ENCODE results near the gene CLEC4A. TPM values are rescaled to one million over a fixed set of nuclear protein-coding genes. Genes with fewer than 3 reads are reported as not detected.
A peak's percentile ranks its signal among the peaks of the same experiment; 100 is the strongest.
"Not testable (repeated sequence)": the region's sequence is repeated elsewhere in the genome, so short reads cannot be mapped to it uniquely, and the experiment has no call there.

The CLEC4A gene
- polyA plus RNA-seq, 2 donors = 0.92 to 1.3 TPM

DNA sequence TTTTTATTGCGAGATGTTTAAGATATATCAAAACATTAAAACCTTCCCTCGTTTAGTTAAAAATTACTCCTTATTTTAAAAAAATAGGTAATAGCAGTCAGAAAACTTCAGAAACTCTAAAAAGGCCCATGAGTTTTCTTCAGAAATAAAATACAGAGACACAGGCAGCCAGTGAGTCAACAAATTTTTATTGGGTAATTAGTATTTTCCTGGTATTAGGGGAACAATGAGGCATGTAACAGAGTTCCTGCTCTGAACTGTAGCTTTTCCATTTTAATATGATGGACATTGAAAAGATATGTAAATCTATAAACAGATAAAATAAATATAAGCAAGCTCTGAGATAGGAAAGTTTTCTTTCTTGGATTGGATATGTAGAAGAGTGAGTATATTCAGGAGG is 33.0 kb downstream of the CLEC4A start:
- H3K4me3 ChIP-seq (ENCODE audit: low read depth in 1 of 2, low read length in 2 of 2) = no peak overlapping the region
- H3K27me3 ChIP-seq (ENCODE audit: control insufficient read depth in 1 of 2, insufficient read depth in 2 of 2, low read length in 2 of 2) = peaks cover 0 to 2% of the 10 kb centered on the region in 2 donors
- no peaks in the 10 kb centered on the region for H3K4me1 ChIP-seq (ENCODE audit: control insufficient read depth in 2 of 2, insufficient read depth in 2 of 2, low read length in 1 of 2)
- no peaks in the 10 kb centered on the region for H3K36me3 ChIP-seq (ENCODE audit: control insufficient read depth in 2 of 2, insufficient read depth in 2 of 2, low read length in 1 of 2)
- H3K9me3 ChIP-seq (ENCODE audit: control insufficient read depth in 2 of 2, insufficient read depth in 1 of 2, low read depth in 1 of 2, low read length in 1 of 2) = no peaks in the 10 kb centered on the region
- 89 to 91% methylated on average over 2 of the region's 2 CpGs for WGBS, 2 donors
- no peak overlapping the region for H3K27ac ChIP-seq (ENCODE audit: low read depth in 2 of 2, low read length in 1 of 2)

DNA sequence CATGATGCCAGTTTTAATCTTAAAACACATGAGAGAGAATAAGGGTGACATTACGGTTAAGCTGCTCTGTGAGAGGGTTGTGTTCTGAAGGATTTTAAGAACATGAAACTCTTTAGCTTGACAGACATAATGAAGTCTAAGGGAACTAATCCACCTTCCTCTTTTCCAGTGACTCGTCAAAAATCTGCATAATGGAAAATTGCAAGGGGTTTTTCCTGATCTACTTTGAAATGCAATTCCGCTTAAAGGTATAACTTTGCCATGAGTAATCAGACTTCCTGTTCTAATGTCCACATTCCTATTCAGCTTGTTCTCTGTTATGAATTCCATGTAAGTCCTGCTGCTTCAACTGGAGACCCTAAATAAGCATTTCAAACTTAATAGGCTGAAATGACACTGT is 33.4 kb downstream of the CLEC4A start, which contains the start of gene ZNF705A:
Gene ZNF705A, plus strand, starts transcription at position 171 of the 400 bp plus-strand sequence. CDS start 15,611 bp downstream, outside the sequence.
- H3K27ac ChIP-seq (ENCODE audit: low read depth in 2 of 2, low read length in 1 of 2) = no peak within 1 kb of the TSS
- WGBS, 2 donors = 59% methylated on average over 3 of the region's 3 CpGs

DNA sequence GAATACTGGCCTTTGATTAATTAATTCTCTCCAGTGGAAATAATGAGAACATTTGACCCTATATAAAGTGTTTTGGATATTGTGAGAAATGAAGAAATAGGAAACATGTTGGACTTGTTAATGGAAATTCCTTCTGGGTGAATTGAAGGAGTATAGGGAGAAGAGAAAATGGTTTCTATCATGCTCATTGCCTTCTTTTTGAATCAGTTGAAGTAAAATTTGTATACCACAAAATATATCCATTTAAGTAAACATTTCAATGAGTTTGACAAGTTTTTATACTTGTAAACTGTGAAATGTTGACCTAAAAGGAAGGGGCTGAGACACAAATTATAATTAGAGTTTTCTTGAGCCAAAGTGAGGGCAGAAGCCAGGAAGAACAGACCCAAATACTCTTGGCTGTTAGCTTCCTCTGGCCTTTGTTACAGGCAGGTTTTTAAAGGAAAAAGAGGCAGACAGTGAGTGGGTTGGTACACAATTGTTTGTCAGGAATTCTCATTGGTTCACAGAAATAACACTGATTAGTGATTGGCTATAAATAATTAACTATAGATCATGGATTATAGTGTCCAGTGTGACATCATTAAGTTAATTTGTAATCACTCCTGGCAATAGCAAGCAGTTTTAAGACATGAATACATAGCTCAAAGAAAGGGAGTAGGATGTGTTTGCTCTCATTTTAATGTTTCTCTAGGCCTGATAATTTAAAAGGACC is 34.2 kb downstream of the CLEC4A start:
- no peak overlapping the region for H3K27ac ChIP-seq (ENCODE audit: low read depth in 2 of 2, low read length in 1 of 2)

More for the DNA sequence above, 33.4 kb downstream of the CLEC4A start, which contains the start of gene ZNF705A:
- no peaks in the 10 kb centered on the region for H3K4me1 ChIP-seq (ENCODE audit: control insufficient read depth in 2 of 2, insufficient read depth in 2 of 2, low read length in 1 of 2)
- H3K27me3 ChIP-seq (ENCODE audit: control insufficient read depth in 1 of 2, insufficient read depth in 2 of 2, low read length in 2 of 2) = peaks cover 0 to 2% of the 10 kb centered on the region in 2 donors
- H3K4me3 ChIP-seq (ENCODE audit: low read depth in 1 of 2, low read length in 2 of 2) = no peak within 1 kb of the TSS
- no peaks in the 10 kb centered on the region for H3K9me3 ChIP-seq (ENCODE audit: control insufficient read depth in 2 of 2, insufficient read depth in 1 of 2, low read depth in 1 of 2, low read length in 1 of 2)
- H3K36me3 ChIP-seq (ENCODE audit: control insufficient read depth in 2 of 2, insufficient read depth in 2 of 2, low read length in 1 of 2) = no peaks in the 10 kb centered on the region

DNA sequence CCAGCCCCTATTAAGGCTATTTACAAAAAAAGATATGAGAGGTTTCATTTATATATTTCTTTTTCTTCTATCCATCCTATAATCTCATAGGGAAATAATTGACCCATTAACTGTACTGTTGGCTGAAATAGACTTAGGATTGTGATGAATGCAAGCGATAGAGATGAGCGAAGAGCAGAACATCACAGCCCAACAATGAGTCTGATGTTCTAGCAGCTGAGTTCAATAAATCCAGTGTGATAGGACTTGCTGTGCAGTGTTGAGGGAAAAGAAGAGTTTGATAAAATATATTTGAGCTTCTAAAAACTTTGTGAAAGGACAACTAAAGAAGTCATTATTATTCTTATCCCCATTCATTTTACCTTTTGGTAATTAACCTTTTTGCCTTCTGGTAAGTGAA is 49.5 kb downstream of the CLEC4A start:
- 92 to 98% methylated on average over 2 of the region's 2 CpGs for WGBS, 2 donors
- H3K27me3 ChIP-seq (ENCODE audit: control insufficient read depth in 1 of 2, insufficient read depth in 2 of 2, low read length in 2 of 2); H3K4me1 ChIP-seq (ENCODE audit: control insufficient read depth in 2 of 2, insufficient read depth in 2 of 2, low read length in 1 of 2); H3K27ac ChIP-seq (ENCODE audit: low read depth in 2 of 2, low read length in 1 of 2); H3K36me3 ChIP-seq (ENCODE audit: control insufficient read depth in 2 of 2, insufficient read depth in 2 of 2, low read length in 1 of 2); H3K9me3 ChIP-seq (ENCODE audit: control insufficient read depth in 2 of 2, insufficient read depth in 1 of 2, low read depth in 1 of 2, low read length in 1 of 2); H3K4me3 ChIP-seq (ENCODE audit: low read depth in 1 of 2, low read length in 2 of 2): not testable (repeated sequence)

More for the DNA sequence above, 34.2 kb downstream of the CLEC4A start:
- Histone ChIP-seq H3K4me3 (ENCODE audit: low read depth in 1 of 2, low read length in 2 of 2) (no peak overlapping the region), H3K4me1 (ENCODE audit: control insufficient read depth in 2 of 2, insufficient read depth in 2 of 2, low read length in 1 of 2) (no peaks in the 10 kb centered on the region), H3K9me3 (ENCODE audit: control insufficient read depth in 2 of 2, insufficient read depth in 1 of 2, low read depth in 1 of 2, low read length in 1 of 2) (no peaks in the 10 kb centered on the region), H3K36me3 (ENCODE audit: control insufficient read depth in 2 of 2, insufficient read depth in 2 of 2, low read length in 1 of 2) (no peaks in the 10 kb centered on the region), H3K27me3 (ENCODE audit: control insufficient read depth in 1 of 2, insufficient read depth in 2 of 2, low read length in 2 of 2) (peaks cover 0 to 2% of the 10 kb centered on the region in 2 donors)

DNA sequence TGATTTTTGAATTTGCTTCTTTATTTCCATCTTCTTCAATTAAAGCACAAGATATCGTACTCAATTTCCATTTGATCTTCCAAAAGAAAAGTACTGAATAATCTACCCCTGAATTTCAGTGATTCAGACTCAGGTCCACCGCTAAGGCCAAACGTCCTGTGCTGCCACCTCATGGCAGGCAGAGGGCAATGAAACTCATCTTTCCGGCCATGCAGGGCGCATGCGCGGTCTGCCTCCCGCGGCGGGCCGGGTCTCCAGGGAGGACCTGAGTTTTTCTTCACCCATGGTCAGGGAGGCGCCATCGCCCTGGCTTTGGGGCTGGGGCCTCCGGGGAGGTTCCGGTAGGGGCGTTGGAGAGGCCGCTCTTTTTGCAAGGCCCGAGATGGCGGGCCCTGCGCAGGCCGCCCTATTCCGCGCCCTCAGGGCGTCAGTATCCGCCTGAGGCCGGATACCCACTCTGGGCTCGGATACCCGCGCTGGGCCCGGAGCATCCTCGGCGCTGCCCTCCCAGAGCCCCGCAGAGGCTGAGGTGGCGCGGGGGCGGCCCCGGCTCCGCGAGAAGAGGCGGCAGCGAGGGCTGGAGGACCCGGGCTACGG is 56.7 kb downstream of the CLEC4A start:
- not testable (repeated sequence) for H3K4me1 ChIP-seq (ENCODE audit: control insufficient read depth in 2 of 2, insufficient read depth in 2 of 2, low read length in 1 of 2); H3K36me3 ChIP-seq (ENCODE audit: control insufficient read depth in 2 of 2, insufficient read depth in 2 of 2, low read length in 1 of 2); H3K9me3 ChIP-seq (ENCODE audit: control insufficient read depth in 2 of 2, insufficient read depth in 1 of 2, low read depth in 1 of 2, low read length in 1 of 2); H3K27me3 ChIP-seq (ENCODE audit: control insufficient read depth in 1 of 2, insufficient read depth in 2 of 2, low read length in 2 of 2)
- H3K27ac ChIP-seq (ENCODE audit: low read depth in 2 of 2, low read length in 1 of 2) = peak overlapping the region in 1 of 2 donors; percentile 42
- H3K4me3 ChIP-seq (ENCODE audit: low read depth in 1 of 2, low read length in 2 of 2) = peak overlapping the region; percentile 55 to 59
- 0 to 1% methylated on average over 41 to 43 of the region's 43 CpGs for WGBS, 2 donors

DNA sequence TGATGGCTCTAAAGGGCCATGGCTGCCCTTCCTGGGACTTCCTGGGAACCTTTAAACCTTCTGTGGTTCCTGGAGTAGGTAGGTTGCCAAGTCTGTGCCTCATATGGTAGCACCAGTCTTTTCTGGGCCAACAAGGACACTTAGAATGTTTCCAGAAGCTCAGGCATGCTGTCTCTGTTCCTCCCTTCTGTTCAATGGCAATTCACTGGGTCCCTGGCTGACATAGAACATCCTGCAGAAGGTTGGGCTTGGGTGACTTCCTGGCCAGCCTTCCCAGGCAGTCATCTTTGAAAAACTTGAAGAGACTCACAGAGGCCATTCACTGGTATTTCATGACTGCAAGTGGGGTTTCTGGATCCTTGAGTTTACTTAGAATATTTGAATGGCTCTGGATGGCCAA is 57.9 kb downstream of the CLEC4A start:
- not testable (repeated sequence) for H3K4me3 ChIP-seq (ENCODE audit: low read depth in 1 of 2, low read length in 2 of 2); H3K4me1 ChIP-seq (ENCODE audit: control insufficient read depth in 2 of 2, insufficient read depth in 2 of 2, low read length in 1 of 2); H3K36me3 ChIP-seq (ENCODE audit: control insufficient read depth in 2 of 2, insufficient read depth in 2 of 2, low read length in 1 of 2); H3K27ac ChIP-seq (ENCODE audit: low read depth in 2 of 2, low read length in 1 of 2); H3K9me3 ChIP-seq (ENCODE audit: control insufficient read depth in 2 of 2, insufficient read depth in 1 of 2, low read depth in 1 of 2, low read length in 1 of 2); H3K27me3 ChIP-seq (ENCODE audit: control insufficient read depth in 1 of 2, insufficient read depth in 2 of 2, low read length in 2 of 2)

DNA sequence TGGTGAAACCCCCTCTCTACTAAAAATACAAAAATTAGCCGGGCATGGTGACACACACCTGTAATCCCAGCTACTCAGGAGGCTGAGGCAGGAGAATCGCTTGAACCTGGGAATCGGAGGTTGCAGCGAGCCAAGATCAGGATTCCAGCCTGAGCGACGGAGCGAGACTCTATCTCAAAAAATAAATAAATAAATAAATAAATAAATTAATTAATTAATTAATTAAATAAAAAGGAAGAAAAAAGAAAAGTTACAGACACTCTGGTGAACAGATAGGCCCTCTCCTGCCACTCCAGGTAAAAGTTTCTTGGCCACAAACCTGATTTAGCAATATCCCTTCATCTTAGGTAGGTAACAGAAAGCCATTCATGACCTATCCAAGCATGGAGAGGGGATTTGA is 59.5 kb downstream of the CLEC4A start:
- not testable (repeated sequence) for H3K27ac ChIP-seq (ENCODE audit: low read depth in 2 of 2, low read length in 1 of 2); H3K4me3 ChIP-seq (ENCODE audit: low read depth in 1 of 2, low read length in 2 of 2); H3K9me3 ChIP-seq (ENCODE audit: control insufficient read depth in 2 of 2, insufficient read depth in 1 of 2, low read depth in 1 of 2, low read length in 1 of 2); H3K4me1 ChIP-seq (ENCODE audit: control insufficient read depth in 2 of 2, insufficient read depth in 2 of 2, low read length in 1 of 2); H3K36me3 ChIP-seq (ENCODE audit: control insufficient read depth in 2 of 2, insufficient read depth in 2 of 2, low read length in 1 of 2); H3K27me3 ChIP-seq (ENCODE audit: control insufficient read depth in 1 of 2, insufficient read depth in 2 of 2, low read length in 2 of 2)
- 96 to 97% methylated on average over 7 of the region's 7 CpGs for WGBS, 2 donors

DNA sequence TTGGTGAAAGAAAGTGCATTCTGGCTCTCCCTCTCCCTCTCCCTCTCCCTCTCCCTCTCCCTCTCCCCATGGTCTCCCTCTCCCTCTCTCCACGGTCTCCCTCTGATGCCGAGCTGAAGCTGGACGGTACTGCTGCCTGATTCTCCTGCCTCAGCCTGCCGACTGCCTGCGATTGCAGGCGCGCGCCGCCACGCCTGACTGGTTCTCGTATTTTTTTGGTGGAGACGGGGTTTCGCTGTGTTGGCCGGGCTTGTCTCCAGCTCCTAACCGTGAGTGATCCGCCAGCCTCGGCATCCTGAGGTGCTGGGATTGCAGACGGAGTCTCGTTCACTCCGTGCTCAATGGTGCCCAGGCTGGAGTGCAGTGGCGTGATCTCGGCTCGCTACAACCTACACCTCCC is 59.9 kb downstream of the CLEC4A start:
- H3K4me1 ChIP-seq (ENCODE audit: control insufficient read depth in 2 of 2, insufficient read depth in 2 of 2, low read length in 1 of 2); H3K9me3 ChIP-seq (ENCODE audit: control insufficient read depth in 2 of 2, insufficient read depth in 1 of 2, low read depth in 1 of 2, low read length in 1 of 2); H3K27ac ChIP-seq (ENCODE audit: low read depth in 2 of 2, low read length in 1 of 2); H3K27me3 ChIP-seq (ENCODE audit: control insufficient read depth in 1 of 2, insufficient read depth in 2 of 2, low read length in 2 of 2); H3K36me3 ChIP-seq (ENCODE audit: control insufficient read depth in 2 of 2, insufficient read depth in 2 of 2, low read length in 1 of 2); H3K4me3 ChIP-seq (ENCODE audit: low read depth in 1 of 2, low read length in 2 of 2): not testable (repeated sequence)
- WGBS, 2 donors = 92 to 98% methylated on average over 20 to 23 of the region's 23 CpGs

DNA sequence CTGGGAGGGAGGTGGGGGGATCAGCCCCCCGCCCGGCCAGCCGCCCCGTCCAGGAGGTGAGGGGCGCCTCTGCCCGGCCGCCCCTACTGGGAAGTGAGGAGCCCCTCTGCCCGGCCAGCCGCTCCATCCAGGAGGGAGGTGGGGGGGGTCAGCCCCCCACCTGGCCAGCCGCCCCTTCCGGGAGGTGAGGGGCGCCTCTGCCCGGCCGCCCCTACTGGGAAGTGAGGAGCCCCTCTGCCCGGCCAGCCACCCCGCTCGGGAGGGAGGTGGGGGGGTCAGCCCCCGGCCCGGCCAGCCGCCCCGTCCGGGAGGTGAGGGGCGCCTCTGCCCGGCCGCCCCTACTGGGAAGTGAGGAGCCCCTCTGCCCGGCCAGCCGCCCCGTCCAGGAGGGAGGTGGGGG is 60.8 kb downstream of the CLEC4A start:
- not testable (repeated sequence) for H3K4me1 ChIP-seq (ENCODE audit: control insufficient read depth in 2 of 2, insufficient read depth in 2 of 2, low read length in 1 of 2); H3K4me3 ChIP-seq (ENCODE audit: low read depth in 1 of 2, low read length in 2 of 2); H3K36me3 ChIP-seq (ENCODE audit: control insufficient read depth in 2 of 2, insufficient read depth in 2 of 2, low read length in 1 of 2); H3K27ac ChIP-seq (ENCODE audit: low read depth in 2 of 2, low read length in 1 of 2); H3K9me3 ChIP-seq (ENCODE audit: control insufficient read depth in 2 of 2, insufficient read depth in 1 of 2, low read depth in 1 of 2, low read length in 1 of 2); H3K27me3 ChIP-seq (ENCODE audit: control insufficient read depth in 1 of 2, insufficient read depth in 2 of 2, low read length in 2 of 2)
- 93 to 100% methylated on average over 2 to 24 of the region's 28 CpGs for WGBS, 2 donors

DNA sequence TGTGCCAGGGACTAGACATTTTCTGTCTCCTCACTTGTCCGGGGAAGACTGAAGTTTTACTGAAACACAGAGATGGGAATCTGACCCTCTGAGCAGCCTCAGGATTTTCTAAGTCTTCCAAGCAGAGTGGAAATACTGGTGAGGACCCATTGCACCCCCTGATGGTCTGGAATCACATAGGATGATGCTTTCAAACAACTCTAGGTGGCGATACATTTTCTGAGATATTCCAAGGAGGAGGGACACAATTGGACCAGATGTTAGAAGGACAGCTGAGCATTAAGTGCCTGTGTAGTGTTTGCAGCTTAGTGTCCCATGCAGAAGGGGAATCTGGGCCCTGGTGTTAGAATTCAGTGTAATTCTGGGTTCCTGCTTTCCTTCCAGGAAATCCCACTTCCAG is 64.7 kb downstream of the CLEC4A start:
- not testable (repeated sequence) for H3K36me3 ChIP-seq (ENCODE audit: control insufficient read depth in 2 of 2, insufficient read depth in 2 of 2, low read length in 1 of 2); H3K4me1 ChIP-seq (ENCODE audit: control insufficient read depth in 2 of 2, insufficient read depth in 2 of 2, low read length in 1 of 2); H3K27ac ChIP-seq (ENCODE audit: low read depth in 2 of 2, low read length in 1 of 2); H3K27me3 ChIP-seq (ENCODE audit: control insufficient read depth in 1 of 2, insufficient read depth in 2 of 2, low read length in 2 of 2); H3K4me3 ChIP-seq (ENCODE audit: low read depth in 1 of 2, low read length in 2 of 2); H3K9me3 ChIP-seq (ENCODE audit: control insufficient read depth in 2 of 2, insufficient read depth in 1 of 2, low read depth in 1 of 2, low read length in 1 of 2)
- 81 to 83% methylated on average over 2 of the region's 2 CpGs for WGBS, 2 donors

Data from esophagus (tissue), 2 donors.